ENCODE data around the gene NTM. TPM values are rescaled to one million over a fixed set of nuclear protein-coding genes. Genes with fewer than 3 reads are reported as not detected.

Gene NTM
- total RNA-seq, 3 donors from 2014 or later, result 0.66 to 9.0 (median 1.0) TPM

DNA sequence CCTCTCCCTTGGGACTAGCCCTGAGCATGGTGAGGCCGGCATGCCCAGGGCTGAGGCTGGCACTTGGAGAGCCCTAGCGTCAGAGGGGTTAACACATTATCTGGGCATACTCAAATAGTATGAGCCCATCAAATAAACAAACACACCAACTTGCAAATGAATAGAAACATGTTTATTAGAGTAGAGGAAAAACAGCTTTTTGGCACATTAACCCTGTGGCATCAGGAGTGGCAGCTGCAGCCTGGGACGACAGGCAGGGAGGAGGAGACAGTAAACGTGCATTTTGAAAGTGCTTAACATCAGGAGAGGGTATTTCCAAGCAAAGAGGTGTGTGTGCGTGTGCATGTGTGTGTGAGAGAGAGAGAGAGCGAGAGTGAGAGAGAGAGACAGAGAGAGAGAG lies 684.9 kb downstream of the NTM start:
- no peaks in the 10 kb centered on the region for H3K4me1 ChIP-seq
- DNase-seq (ENCODE audit: low spot score in 2 of 2), result no peak
- no peaks in the 10 kb centered on the region for H3K36me3 ChIP-seq
- intact Hi-C loops (cut with DNase I; ENCODE audit: low total_unique reads), result no loop called here
- H3K9me3 ChIP-seq, result no peaks in the 10 kb centered on the region
- TF ChIP-seq CTCF (IDR thresholded peaks at IDR 0.05) (no peak), POLR2A (IDR thresholded peaks at IDR 0.05) (no peak), POLR2AphosphoS5 (IDR thresholded peaks at IDR 0.05) (no peak)
- H3K4me3 ChIP-seq, result no peak overlapping the region
- no peaks in the 10 kb centered on the region for H3K27me3 ChIP-seq
- H3K27ac ChIP-seq, result no peak overlapping the region

- intact Hi-C loops (cut with DNase I; ENCODE audit: low total_unique reads), result no loop called here
- no peaks in the 10 kb centered on the region for H3K9me3 ChIP-seq
- no peaks in the 10 kb centered on the region for H3K36me3 ChIP-seq
- no peaks in the 10 kb centered on the region for H3K4me1 ChIP-seq
- no peak for DNase-seq (ENCODE audit: low spot score in 2 of 2)
- H3K4me3 ChIP-seq, result peak overlapping the region in 1 of 3 donors; percentile 20
- TF ChIP-seq POLR2AphosphoS5 (IDR thresholded peaks at IDR 0.05), result no peak
- TF ChIP-seq CTCF (IDR thresholded peaks at IDR 0.05), result no peak
- TF ChIP-seq POLR2A (IDR thresholded peaks at IDR 0.05), result no peak
- H3K27me3 ChIP-seq, result no peaks in the 10 kb centered on the region
- H3K27ac ChIP-seq, result peak overlapping the region in 1 of 2 donors; percentile 8
These were observed 686.3 kb downstream of the NTM start for GRCh38 chr11:132056689-132057088.

- Histone ChIP-seq H3K27ac (no peak overlapping the region), H3K27me3 (no peaks in the 10 kb centered on the region), H3K4me3 (peak overlapping the region in 1 of 3 donors; percentile 20), H3K36me3 (no peaks in the 10 kb centered on the region), H3K4me1 (no peaks in the 10 kb centered on the region), H3K9me3 (no peaks in the 10 kb centered on the region)
- DNase-seq (ENCODE audit: low spot score in 2 of 2), result no peak
- TF ChIP-seq POLR2AphosphoS5 (IDR thresholded peaks at IDR 0.05) (no peak), CTCF (IDR thresholded peaks at IDR 0.05) (no peak), POLR2A (IDR thresholded peaks at IDR 0.05) (no peak)
- intact Hi-C loops (cut with DNase I; ENCODE audit: low total_unique reads), result no loop called here
These were observed 686.9 kb downstream of the NTM start for GRCh38 chr11:132057266-132057665.

DNA sequence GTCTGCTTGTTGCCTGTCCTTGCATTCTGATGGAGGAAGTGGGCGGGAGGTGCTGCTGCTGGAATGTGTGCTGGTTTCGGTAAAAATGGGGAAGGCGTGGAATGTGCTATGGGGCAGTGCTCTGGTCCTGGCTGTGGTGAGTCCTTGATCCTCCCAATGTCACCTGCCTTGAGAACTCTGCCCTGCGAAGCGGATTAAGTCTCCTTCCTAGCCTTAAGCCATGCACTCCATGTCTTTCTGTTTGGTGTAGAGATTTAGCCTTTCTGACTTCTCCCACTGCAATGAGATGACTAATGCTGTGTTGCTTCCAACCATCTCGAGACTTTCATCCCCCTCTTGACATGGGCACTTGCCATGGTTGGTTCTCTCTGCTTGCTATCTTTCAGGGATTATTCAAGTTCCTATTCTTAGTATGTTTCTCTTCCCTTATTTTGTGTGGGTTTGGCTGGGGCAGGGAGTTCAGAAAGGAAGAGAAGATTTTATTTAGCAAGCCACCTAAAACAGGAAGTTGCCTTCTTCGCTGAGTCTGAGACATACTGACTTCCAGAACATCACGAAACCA lies 687.9 kb downstream of the NTM start:
- Histone ChIP-seq H3K36me3 (no peaks in the 10 kb centered on the region), H3K27ac (peak overlapping the region in 1 of 2 donors; percentile 27), H3K9me3 (no peaks in the 10 kb centered on the region), H3K4me3 (no peak overlapping the region), H3K4me1 (no peaks in the 10 kb centered on the region), H3K27me3 (no peaks in the 10 kb centered on the region)
- TF ChIP-seq POLR2AphosphoS5 (IDR thresholded peaks at IDR 0.05) (no peak), POLR2A (IDR thresholded peaks at IDR 0.05) (no peak), CTCF (IDR thresholded peaks at IDR 0.05) (no peak)
- DNase-seq (ENCODE audit: low spot score in 2 of 2), result no peak
- intact Hi-C loops (cut with DNase I; ENCODE audit: low total_unique reads), result no loop called here

DNA sequence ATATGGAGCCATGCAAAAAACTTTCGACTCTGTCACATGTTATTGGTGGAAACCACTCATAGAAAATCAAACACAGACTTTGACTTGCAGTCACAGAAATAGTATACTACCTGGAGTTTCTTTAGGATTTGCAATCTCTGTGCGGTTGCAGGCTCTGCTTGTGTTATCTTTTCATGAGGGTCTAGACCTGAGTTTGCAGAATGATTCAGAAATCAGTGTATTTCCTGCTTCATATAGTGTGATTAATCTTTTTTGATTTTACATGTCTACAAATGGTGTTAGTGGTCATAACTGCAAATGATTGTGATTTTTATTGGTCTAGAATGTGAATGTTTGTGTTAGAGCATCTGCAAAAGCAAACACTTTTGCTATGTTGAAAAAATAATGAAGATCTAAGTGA lies 690.2 kb downstream of the NTM start:
- no peaks in the 10 kb centered on the region for H3K36me3 ChIP-seq
- no peak for DNase-seq (ENCODE audit: low spot score in 2 of 2)
- no peak overlapping the region for H3K4me3 ChIP-seq
- no peaks in the 10 kb centered on the region for H3K4me1 ChIP-seq
- no peaks in the 10 kb centered on the region for H3K27me3 ChIP-seq
- no peak overlapping the region for H3K27ac ChIP-seq
- H3K9me3 ChIP-seq, result no peaks in the 10 kb centered on the region
- intact Hi-C loops (cut with DNase I; ENCODE audit: low total_unique reads), result no loop called here
- TF ChIP-seq POLR2A (IDR thresholded peaks at IDR 0.05) (no peak), POLR2AphosphoS5 (IDR thresholded peaks at IDR 0.05) (no peak), CTCF (IDR thresholded peaks at IDR 0.05) (no peak)

Measured in breast epithelium (tissue), 4 donors.